HG03378 (cell line): ENCODE measurements around the gene PRPF6.
"Not testable (repeated sequence)": the region's sequence is repeated elsewhere in the genome, so short reads cannot be mapped to it uniquely, and the experiment has no call there.

Source experiments
- ATAC-seq: cut with Tn5 transposase; IDR thresholded peaks from one replicate; pipeline ENCODE4 v1.9.1; 2021; ENCODE audit warnings: mild to moderate bottlenecking, moderate library complexity; ENCODE audit not compliant: unreplicated experiment

Gene PRPF6

GRCh38 chr20:63959699-63960075 is 21.2 kb upstream of the PRPF6 start:
- ATAC-seq: no peak

DNA sequence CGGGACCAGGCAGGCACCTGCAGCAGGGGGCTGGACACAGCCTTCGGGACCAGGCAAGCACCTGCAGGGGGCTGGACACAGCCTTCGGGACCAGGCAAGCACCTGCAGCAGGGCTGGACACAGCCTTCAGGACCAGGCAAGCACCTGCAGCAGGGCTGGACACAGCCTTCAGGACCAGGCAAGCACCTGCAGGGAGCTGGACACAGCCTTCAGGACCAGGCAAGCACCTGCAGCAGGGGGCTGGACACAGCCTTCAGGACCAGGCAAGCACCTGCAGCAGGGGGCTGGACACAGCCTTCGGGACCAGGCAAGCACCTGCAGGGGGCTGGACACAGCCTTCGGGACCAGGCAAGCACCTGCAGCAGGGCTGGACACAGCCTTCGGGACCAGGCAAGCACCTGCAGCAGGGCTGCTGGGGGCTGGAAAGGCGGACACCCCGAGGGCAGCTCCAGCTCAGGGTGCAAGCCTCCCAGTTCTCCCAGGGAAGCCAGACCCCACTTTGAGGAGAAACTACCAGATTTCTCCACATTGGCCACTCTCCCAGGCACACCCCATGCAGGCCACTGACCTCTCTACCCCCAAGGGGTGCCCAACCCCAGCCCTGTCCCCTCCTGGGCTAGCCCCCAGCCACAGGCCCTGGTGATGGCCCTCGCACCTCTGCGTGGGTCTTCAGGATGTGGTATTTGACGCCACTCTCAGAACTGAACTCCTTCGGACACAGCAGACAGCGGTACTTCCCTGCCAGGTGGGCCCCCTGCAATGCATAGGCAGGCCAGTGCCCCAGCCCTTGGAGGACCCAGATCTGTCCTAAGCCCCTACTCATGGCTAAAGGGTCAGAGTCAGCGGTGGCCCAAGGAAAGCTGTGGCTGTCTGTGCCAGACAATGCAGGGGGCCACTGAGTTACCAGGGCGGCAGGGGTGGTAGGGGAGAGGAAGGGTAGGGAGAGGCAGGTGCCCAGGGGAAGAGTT is 20.0 kb upstream of the PRPF6 start:
- ATAC-seq: not testable (repeated sequence)

GRCh38 chr20:63961664-63962425 is 19.1 kb upstream of the PRPF6 start:
- ATAC-seq: no peak

DNA sequence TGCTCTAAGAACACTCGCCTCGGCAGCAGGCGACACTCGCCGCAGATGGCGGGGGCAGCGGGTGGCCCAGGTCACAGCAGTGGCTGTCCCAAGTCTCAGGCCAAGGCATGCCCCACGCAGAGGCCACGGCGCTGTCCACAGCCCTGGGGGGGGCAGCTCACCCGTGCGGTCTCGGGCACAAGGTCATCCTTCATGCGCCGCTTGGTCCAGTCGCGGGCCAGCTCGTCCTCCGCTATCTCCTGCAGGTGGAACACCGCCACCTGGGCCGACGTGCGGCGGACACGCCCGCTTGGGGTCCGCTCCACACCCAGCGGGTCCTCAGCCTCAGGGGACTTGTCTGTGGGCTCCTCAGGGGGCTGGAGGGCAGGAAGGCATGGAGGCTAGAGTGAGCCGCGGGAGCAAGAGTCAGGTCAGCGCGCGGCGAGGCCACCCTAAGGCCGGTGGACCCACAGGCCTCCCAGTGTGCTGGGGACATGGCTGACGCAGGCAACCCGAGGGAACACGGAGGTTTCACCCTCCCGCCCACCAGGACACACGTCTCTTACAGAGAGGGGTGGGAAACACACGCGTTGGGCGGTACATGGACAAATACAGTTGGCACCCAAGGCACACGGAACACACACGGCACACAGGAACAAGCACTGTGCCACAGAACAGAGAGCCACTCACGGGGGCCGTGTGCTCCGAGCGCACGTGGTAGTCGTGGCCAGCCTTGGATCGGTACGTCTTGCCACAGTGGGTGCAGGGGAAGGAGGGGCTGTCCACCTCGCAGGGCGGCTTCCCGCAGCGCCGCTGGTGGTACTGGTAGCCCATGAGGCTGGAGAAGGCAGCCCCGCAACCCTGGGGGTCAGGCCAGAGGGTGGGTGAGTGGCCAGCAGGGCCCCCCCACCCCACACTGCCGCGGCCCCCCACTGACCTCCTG is 18.2 kb upstream of the PRPF6 start:
- ATAC-seq: no peak

- no peak for ATAC-seq
Measured at GRCh38 chr20:63963348-63963741, 17.6 kb upstream of the PRPF6 start.

- ATAC-seq: no peak
Measured at GRCh38 chr20:63963784-63964301, 17.1 kb upstream of the PRPF6 start.

GRCh38 chr20:63964412-63964811 is 16.5 kb upstream of the PRPF6 start:
- ATAC-seq: no peak

DNA sequence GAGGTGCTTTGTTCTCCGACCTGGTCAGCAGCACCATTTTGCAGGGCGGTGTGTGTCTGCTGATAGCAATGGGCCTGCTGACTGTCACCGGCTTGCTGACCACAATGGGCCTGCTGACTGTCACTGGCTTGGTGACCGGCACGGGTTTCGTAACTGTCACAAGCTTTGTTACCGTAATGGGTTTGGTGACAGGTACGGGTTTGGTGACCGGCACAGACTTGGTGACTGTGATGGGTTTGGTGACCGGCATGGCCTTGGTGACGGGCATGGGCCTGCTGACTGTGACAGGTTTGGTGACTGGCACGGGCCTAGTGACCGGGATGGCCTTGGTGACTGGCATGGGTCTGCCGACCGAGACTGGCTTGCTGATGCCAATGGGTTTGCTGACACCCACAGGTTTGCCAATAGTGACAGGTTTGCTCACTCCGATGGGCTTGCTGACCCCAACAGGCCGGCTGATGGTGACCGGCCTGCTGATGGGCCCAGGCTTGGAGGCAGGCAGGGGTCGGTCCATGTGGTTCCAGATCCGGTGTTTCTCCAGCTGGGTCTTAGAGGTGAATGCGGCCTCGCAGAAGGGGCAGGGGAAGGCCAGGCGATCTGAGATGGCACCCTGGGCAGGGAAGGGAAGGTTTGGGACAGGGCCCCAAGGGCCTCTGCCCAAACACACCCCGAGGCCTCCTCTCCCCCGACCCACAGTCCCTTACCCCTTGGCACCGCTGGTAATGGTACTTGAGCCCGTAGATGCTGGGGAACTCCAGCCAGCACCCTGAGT is 14.6 kb upstream of the PRPF6 start:
- no peak for ATAC-seq

DNA sequence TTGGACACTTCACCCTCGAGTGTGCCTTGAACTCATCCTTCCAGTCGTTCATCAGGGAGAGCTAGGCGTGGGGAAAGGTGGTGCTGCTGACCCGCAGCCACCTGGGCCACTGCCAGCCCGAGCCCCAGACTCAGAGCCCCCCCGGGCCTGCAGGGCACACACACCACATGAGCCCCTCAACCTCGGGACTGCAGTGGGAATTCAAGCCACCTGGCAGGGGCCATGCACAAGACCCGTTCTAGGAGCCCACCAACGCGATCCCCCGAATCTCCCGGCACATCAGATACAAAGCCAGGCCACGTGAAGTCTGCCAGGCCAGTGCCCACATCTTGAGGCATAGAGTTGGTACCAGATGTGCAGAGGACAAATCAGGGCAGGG is 14.0 kb upstream of the PRPF6 start:
- ATAC-seq: no peak

- ATAC-seq: no peak
Measured at GRCh38 chr20:63967330-63968135, 13.4 kb upstream of the PRPF6 start.

DNA sequence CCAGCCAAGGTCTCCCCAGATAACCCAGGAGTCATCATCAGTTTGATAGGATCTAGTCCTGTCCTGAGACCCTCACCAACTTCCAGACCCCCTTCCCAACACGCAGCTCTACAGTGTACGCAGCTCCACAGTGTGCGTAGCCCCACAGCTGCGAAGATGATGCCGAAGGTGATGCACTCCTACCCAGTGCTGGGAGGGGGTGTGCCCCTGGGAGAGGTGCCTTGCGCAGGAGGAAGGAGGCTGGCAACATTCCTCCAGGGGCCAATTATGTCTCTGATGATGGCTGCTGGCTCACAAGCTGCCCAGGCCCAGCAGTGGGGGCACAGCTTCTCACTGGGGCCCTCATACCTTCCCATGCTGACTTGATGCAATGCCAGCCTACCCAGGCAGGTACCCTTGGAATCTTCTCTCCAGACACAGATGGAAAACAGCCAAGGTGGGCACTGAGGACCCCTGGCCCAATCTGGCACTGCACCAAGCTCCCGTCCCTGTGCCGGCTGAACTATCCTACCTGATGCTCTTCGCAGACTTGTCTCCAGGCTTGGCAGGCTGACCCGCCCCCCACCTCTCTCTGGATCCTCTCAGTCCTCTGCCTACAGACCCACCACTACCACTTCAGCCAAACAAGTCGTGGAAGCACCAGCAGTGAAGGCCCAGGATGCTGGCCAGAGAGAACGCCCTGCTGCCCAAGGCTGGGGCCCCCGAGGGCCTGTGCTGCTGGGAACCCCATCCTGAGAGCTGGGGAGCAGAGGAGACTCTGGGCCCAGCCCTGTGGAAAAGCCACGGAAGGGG is 12.6 kb upstream of the PRPF6 start:
- no peak for ATAC-seq

DNA sequence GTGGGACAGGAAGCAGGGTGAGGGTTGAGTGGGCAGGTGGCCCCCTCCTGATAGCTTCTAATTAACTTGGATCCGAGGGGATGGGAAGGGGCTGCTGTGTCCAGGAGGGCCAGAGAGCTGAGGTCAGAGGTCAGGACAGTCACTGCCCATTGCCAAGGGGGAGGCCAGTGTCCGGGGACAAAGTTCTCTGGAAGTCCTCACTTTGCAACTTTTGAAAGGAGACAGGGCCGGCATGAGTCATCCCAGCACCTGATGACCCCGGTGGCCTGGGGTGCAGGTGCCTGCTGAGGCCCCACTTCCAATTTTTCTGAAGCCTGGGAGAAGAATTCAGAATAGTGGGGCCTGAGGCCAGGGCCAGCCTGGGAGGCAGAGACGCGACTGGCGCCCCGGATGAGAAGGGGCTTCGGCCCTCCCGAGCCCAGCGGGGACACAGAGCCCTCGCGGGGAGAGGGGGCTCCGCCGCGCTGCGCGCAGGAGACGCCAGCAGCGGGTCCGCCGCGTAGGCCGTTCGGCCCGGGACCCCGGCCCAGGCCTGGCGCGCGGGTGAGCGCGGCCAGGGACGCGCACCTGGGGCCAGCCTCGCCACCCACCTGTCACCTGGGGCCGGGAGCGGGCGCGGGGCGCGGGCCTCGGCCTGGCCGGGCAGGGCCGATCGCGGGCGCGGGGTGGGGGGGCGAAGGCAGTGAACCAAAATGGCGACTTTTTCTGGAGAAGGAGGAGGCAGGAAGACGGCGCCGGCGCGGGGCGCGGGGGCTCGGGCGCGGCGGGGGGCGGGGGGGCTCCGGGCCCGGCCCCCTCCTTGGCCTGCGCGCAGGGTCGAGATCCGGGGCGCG is 11.8 kb upstream of the PRPF6 start:
- ATAC-seq: no peak

GRCh38 chr20:63969838-63970713 is 10.9 kb upstream of the PRPF6 start, which contains the start of gene ZNF512B:
TSS of gene ZNF512B (minus strand) at chr20:63969930. CDS start at chr20:63967950, 1,980 bp downstream.
- no peak for ATAC-seq

DNA sequence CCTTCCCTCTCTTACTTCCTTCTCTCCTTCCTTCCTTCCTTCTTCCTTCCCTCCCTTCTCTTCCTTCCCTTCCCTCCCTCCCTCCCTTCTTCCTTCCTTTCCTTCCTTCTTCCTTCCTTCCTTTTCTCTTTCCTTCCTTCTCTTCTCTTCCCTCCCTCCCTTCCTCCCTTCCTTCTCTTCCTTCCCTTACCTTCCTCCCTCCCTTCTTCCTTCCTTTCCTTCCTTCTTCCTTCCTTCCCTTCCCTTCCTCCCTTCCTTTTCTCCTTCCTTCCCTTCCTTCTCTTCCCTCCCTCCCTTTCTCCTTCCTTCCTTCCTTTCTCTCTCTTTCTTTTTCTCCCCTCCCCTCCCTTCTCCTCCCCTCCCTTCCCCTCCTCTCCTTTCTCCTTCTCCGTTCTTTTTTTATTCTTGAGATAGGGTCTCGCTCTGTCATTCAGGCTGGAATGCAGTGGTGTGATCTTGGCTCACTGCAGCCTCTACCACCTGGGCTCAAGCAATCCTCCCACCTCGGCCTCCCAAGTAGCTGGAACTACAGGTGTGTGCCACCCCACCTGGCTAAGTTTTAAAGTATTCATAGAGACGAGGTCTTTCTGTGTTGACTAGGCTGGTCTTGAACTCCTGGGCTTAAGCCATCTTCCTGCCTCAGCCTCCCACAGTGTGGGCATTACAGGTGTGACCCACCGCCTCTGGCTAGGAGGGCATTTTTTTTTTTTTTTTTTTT is 10.1 kb upstream of the PRPF6 start:
- no peak for ATAC-seq

- not testable (repeated sequence) for ATAC-seq
Measured at GRCh38 chr20:63971960-63972311, 9.0 kb upstream of the PRPF6 start.
